ENCODE measurements around the gene ABHD17A. TPM values are rescaled to one million over a fixed set of nuclear protein-coding genes. Genes with fewer than 3 reads are reported as not detected.
A peak's percentile ranks its signal among the peaks of the same experiment; 100 is the strongest.

Gene ABHD17A
- total RNA-seq, 4 donors from 2014 or later, result 33.8 to 142 (median 63.7) TPM

DNA sequence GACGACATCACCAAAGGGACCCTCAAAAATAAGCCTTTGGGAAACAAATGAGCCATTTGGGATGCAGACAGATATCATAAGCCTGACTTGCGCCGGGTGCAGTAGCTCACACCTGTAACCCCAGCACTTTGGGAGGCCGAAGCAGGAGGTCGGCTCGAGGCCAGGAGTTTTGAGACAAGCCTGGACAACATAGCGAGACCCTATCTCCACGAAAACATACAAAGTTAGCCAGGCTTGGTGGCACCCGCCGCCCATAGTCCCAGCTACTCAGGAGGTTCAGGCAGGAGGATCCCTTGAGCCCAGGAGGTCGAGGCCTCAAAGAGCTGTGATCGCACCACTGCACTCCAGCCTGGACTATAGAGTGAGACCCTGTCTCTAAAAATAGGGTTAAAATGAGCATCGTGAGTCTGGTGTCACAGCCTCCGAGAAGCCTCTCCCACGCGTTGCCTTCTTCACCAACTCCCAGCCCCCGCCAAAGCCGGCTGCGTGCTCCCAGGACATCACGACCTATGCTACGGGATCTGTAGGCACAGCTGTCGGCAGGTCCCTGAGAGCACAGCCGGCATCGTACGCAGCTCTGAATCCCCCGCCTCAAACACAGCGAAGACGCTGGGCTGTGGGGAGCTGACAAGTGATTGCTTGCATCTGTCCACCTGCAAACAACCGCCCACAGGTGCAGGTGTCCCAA lies 38.6 kb downstream of the ABHD17A start:
- no peak for DNase-seq
- Histone ChIP-seq H3K27ac (no peak overlapping the region), H3K4me3 (peak overlapping the region; percentile 66 to 88), H3K27me3 (no peaks in the 10 kb centered on the region), H3K36me3 (no peaks in the 10 kb centered on the region), H3K9me3 (no peaks in the 10 kb centered on the region), H3K4me1 (peaks cover 0 to 31% of the 10 kb centered on the region in 2 donors)
- no peak for TF ChIP-seq CTCF (IDR thresholded peaks at IDR 0.05)
- no peak for TF ChIP-seq POLR2A (IDR thresholded peaks at IDR 0.05)
- intact Hi-C loops (cut with DNase I; ENCODE audit: low total_unique reads), result no loop called here

DNA sequence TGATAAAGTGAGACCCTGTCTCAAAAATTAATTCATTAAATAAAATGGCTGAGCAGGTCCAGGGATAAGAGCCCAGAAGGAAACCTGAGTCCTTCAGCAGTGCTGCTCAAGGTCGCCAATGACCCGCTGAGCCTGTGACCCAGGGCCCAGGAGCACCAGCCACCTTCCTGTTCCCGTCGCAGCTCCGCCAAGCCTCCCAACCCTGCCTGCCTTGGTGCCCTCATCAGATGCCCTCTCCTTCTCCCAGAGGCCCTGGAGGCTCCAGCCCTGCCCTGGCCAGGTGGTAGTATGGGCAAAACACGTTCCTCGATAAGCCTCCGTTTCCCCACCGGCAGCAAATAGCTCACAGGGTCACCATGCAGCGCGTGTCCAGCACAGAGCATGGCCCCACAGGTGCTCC lies 39.7 kb downstream of the ABHD17A start:
- Histone ChIP-seq H3K27me3 (no peaks in the 10 kb centered on the region), H3K4me1 (peaks cover 0 to 37% of the 10 kb centered on the region in 2 donors), H3K9me3 (no peaks in the 10 kb centered on the region), H3K4me3 (no peak overlapping the region), H3K36me3 (no peaks in the 10 kb centered on the region), H3K27ac (no peak overlapping the region)
- TF ChIP-seq POLR2A (IDR thresholded peaks at IDR 0.05) (no peak), CTCF (IDR thresholded peaks at IDR 0.05) (no peak)
- intact Hi-C loops (cut with DNase I; ENCODE audit: low total_unique reads), result no loop called here
- no peak for DNase-seq

- intact Hi-C loops (cut with DNase I; ENCODE audit: low total_unique reads), result no loop called here
- Histone ChIP-seq H3K9me3 (no peaks in the 10 kb centered on the region), H3K4me1 (peaks cover 0 to 37% of the 10 kb centered on the region in 2 donors), H3K4me3 (no peak overlapping the region), H3K36me3 (no peaks in the 10 kb centered on the region), H3K27me3 (no peaks in the 10 kb centered on the region), H3K27ac (no peak overlapping the region)
- no peak for TF ChIP-seq CTCF (IDR thresholded peaks at IDR 0.05)
- no peak for TF ChIP-seq POLR2A (IDR thresholded peaks at IDR 0.05)
- no peak for DNase-seq
Observed at GRCh38 chr19:1845125-1845515, 40.2 kb downstream of the ABHD17A start.

DNA sequence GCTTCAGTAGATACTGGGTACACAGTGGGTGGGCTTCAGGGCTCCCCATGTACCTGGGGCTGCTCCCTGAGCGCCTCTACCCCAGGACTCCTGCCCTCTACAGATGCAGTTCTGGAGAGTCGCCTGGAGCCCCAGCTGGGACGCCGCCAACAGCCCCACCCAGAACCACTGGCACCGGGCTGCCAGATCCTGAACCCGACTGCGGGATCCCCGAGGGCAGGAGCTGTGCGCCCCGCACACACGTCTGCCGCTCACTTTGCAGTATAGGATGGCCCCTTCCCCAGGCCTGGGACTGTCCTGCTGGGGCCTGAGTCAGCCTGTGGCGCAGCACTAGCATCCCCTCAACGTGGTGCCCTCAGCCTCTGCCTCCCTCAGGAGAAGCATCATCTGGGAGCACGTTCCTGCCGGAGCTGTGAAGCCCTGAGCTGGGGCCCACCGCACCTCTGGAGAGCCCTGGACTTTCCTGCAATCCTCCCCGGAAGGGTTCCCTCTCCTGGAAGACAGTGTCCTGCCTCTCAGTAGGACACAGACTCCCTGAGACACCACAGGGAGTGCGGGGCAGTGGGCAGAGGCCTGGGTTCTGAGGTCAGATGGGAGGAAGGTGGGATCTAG lies 40.7 kb downstream of the ABHD17A start:
- no peaks in the 10 kb centered on the region for H3K27me3 ChIP-seq
- no peak overlapping the region for H3K27ac ChIP-seq
- no peak overlapping the region for H3K4me3 ChIP-seq
- TF ChIP-seq POLR2A (IDR thresholded peaks at IDR 0.05), result no peak
- no peak for TF ChIP-seq CTCF (IDR thresholded peaks at IDR 0.05)
- no peaks in the 10 kb centered on the region for H3K9me3 ChIP-seq
- no peaks in the 10 kb centered on the region for H3K36me3 ChIP-seq
- intact Hi-C loops (cut with DNase I; ENCODE audit: low total_unique reads), result no loop called here
- peaks cover 0 to 37% of the 10 kb centered on the region in 2 donors for H3K4me1 ChIP-seq
- no peak for DNase-seq

DNA sequence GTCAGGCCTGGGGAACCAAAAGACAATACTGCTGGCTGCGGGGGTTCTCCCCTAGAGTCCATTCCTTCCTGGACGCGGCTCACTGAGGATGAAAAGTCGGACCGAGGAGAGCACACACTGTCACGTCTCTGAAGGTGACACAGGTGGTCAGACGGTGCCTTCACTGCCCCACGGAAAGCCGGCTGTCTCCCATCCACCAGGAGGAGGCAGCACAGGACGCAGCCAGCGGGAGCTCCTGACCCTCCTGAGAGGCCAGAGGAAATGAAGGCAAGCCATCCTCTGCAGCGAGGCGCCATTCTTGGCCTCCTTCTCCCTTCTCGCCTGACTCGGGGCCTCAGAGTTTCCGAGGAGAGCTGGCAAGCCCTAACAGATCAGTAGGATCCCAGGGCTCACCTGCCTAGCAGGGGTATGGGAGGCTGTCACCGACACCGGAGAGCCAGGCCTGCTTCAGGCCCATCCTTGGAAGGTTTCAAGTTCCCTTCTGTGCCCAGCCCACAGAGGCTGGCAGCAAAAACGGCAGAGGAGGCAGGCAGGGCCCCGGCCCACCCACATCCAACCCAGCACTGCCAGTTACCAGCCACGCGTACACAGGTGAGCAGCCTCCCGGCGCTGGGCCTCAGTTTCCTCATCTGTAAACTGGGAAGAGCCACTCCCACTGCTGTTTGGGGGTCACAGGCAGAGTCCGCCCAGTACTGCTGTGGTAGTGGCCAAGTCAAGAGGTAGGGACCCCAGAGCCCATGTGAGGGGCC lies 41.5 kb downstream of the ABHD17A start:
- intact Hi-C loops (cut with DNase I; ENCODE audit: low total_unique reads), result no loop called here
- no peak for TF ChIP-seq POLR2A (IDR thresholded peaks at IDR 0.05)
- no peak for TF ChIP-seq CTCF (IDR thresholded peaks at IDR 0.05)
- Histone ChIP-seq H3K9me3 (no peaks in the 10 kb centered on the region), H3K4me3 (no peak overlapping the region), H3K4me1 (peaks cover 0 to 37% of the 10 kb centered on the region in 2 donors), H3K27ac (no peak overlapping the region), H3K36me3 (no peaks in the 10 kb centered on the region), H3K27me3 (no peaks in the 10 kb centered on the region)
- no peak for DNase-seq

Measured in uterus (tissue), 4 donors.